Erythroblast (primary cell): ENCODE results near the gene GALNT16.

Source experiments
- GATA1 ChIP-seq: IDR thresholded peaks from 2 replicates; pipeline ENCODE4 v1.6.1; 2011; ENCODE audit warnings: low read depth, mild to moderate bottlenecking, control low read depth, low read length, moderate library complexity
- POLR2A ChIP-seq: IDR thresholded peaks from 2 replicates; pipeline ENCODE4 v1.6.1; 2011; ENCODE audit warnings: mild to moderate bottlenecking, low read length

- TF ChIP-seq POLR2A (no peak), GATA1 (no peak)
These were observed 21.1 kb upstream of the GALNT16 start for GRCh38 chr14:69238883-69239282.
